PC-9 (cell line): ENCODE data around the gene ITGAE. TPM values are rescaled to one million over a fixed set of nuclear protein-coding genes. Genes with fewer than 3 reads are reported as not detected.
"Not testable (repeated sequence)": the region's sequence is repeated elsewhere in the genome, so short reads cannot be mapped to it uniquely, and the experiment has no call there.

Experiments used
- BruUV-seq: library from RNA; stranded (reverse); fragments of 400-500 nt; replicated peaks from 2 replicates; lab custom pipeline; 2021; lab: Mats Ljungman, UMichigan
- CTCF ChIA-PET: fragments of 300-600 bp; sonication (Branson Sonifier 250); formaldehyde crosslinking; loops from one replicate; lab custom pipeline; 2022; ENCODE audit warnings: antibody characterized with exemption; lab: Charles Lee
- POLR2A ChIA-PET: fragments of 300-600 bp; sonication (Branson Sonifier 250); formaldehyde crosslinking; loops from one replicate; lab custom pipeline; 2022; ENCODE audit warnings: antibody characterized with exemption; ENCODE audit not compliant: unreplicated experiment; lab: Charles Lee
- DNase-seq, 2 experiments: peaks; one replicate each; pipeline versions ENCODE4 v3.0.0 to v3.0.0-alpha.2; 2015 to 2022; ENCODE audit warnings: mixed read lengths in 1 of 2
- H2AFZ ChIP-seq: fragments of 200-600 bp; sonication (generic); 2 replicates; pipeline ENCODE4 v1.8.1; 2017; ENCODE audit warnings: antibody characterized with exemption
- H3F3A ChIP-seq: fragments of 200-600 bp; sonication (generic); 2 replicates; pipeline ENCODE4 v1.8.1; 2017; ENCODE audit warnings: antibody characterized with exemption, mild to moderate bottlenecking, low read depth; ENCODE audit not compliant: insufficient read depth
- H3K27ac ChIP-seq: fragments of 200-600 bp; sonication (generic); 2 replicates; pipeline ENCODE4 v1.6.1; 2016; ENCODE audit warnings: mixed run types
- H3K27me3 ChIP-seq: fragments of 200-600 bp; sonication (generic); 2 replicates; pipeline ENCODE4 v1.6.1; 2016; ENCODE audit warnings: low read depth, mixed run types; ENCODE audit not compliant: insufficient read depth
- H3K36me3 ChIP-seq: fragments of 200-600 bp; sonication (generic); 2 replicates; pipeline ENCODE4 v1.6.1; 2016; ENCODE audit warnings: low read depth, mixed run types
- H3K4me1 ChIP-seq: fragments of 200-600 bp; sonication (generic); replicated peaks from 2 replicates; pipeline ENCODE4 v1.6.1; 2016; ENCODE audit warnings: mixed run types; ENCODE audit not compliant: insufficient read depth
- H3K4me2 ChIP-seq: fragments of 200-600 bp; sonication (generic); 2 replicates; pipeline ENCODE4 v1.6.1; 2017; ENCODE audit warnings: mixed run types
- H3K4me3 ChIP-seq: fragments of 200-600 bp; sonication (generic); 2 replicates; pipeline ENCODE4 v1.6.1; 2016; ENCODE audit warnings: mixed run types
- H3K79me2 ChIP-seq: fragments of 200-600 bp; sonication (generic); 2 replicates; pipeline ENCODE4 v1.6.1; 2017; ENCODE audit warnings: low read depth, mixed run types
- H3K9me2 ChIP-seq: fragments of 200-600 bp; sonication (generic); 2 replicates; pipeline ENCODE4 v1.8.1; 2017; ENCODE audit warnings: mild to moderate bottlenecking; ENCODE audit not compliant: insufficient read depth
- H3K9me3 ChIP-seq: fragments of 200-600 bp; sonication (generic); 2 replicates; pipeline ENCODE4 v1.8.1; 2016; ENCODE audit warnings: low read depth; ENCODE audit not compliant: insufficient read depth
- H4K20me1 ChIP-seq: fragments of 200-600 bp; sonication (generic); 2 replicates; pipeline ENCODE4 v1.8.1; 2017; ENCODE audit not compliant: insufficient read depth
- CTCF ChIP-seq: fragments of 200-600 bp; sonication (generic); conservative IDR thresholded peaks from 2 replicates; pipeline ENCODE4 v1.6.1; 2017; ENCODE audit warnings: mixed run types, antibody characterized with exemption, mild to moderate bottlenecking, moderate library complexity
- EZH2 ChIP-seq: fragments of 200-600 bp; sonication (generic); IDR thresholded peaks from 2 replicates; pipeline ENCODE4 v1.8.0; 2017; ENCODE audit warnings: antibody characterized with exemption, low read depth
- intact Hi-C: fragments of 100-400 bp; cut with micrococcal nuclease; formaldehyde crosslinking; loops from one replicate; pipeline ENCODE4 v1.10.0; 2022; ENCODE audit not compliant: unreplicated experiment
- total RNA-seq: library from RNA; stranded (reverse); gene quantifications from 2 replicates; pipeline ENCODE4 v1.2.3, GENCODE V29; 2021

The ITGAE gene
- total RNA-seq, 1 experiment from 2014 or later: 52.8 TPM

GRCh38 chr17:3738562-3739295, 62.3 kb downstream of the ITGAE start:
- H3K4me2 ChIP-seq: 0 out of 2 replicates have a peak overlapping the region, but pooled peaks have one; percentile 30
- POLR2A ChIA-PET: interaction anchor here (0.6 kb wide), 2 partner anchors 575 to 655 kb away, joined by 5 to 6 read pairs; no protein-coding TSS in a partner anchor
- no peak overlapping the region for H2AFZ ChIP-seq

GRCh38 chr17:3735515-3735914, 65.5 kb downstream of the ITGAE start:
- intact Hi-C loops: loop anchor here (5.0 to 10.0 kb wide), 3 partner anchors 53 to 339 kb away; no protein-coding TSS in a partner anchor
- no peak overlapping the region for H3K27ac ChIP-seq
- no peaks in the 10 kb centered on the region for H3K9me2 ChIP-seq
- no peak overlapping the region for H3K4me2 ChIP-seq
- no peaks in the 10 kb centered on the region for H3K27me3 ChIP-seq
- H3K9me3 ChIP-seq: no peaks in the 10 kb centered on the region
- peaks cover 3% of the 10 kb centered on the region for H3F3A ChIP-seq
- no peak overlapping the region for H2AFZ ChIP-seq
- no peaks in the 10 kb centered on the region for H3K36me3 ChIP-seq
- H3K79me2 ChIP-seq: no peaks in the 10 kb centered on the region
- ChIA-PET CTCF (interaction anchor here (0.6 kb wide), 2 partner anchors 123 to 156 kb away, joined by 3 to 5 read pairs; no protein-coding TSS in a partner anchor), POLR2A (interaction anchor here (0.6 kb wide), 1 partner anchor 943 kb away, joined by 5 read pairs; no protein-coding TSS in a partner anchor)
- no peak for DNase-seq
- no peak overlapping the region for H3K4me3 ChIP-seq
- TF ChIP-seq EZH2 (no peak), CTCF (no peak)
- no TSS peak for BruUV-seq
- H4K20me1 ChIP-seq: no peaks in the 10 kb centered on the region
- H3K4me1 ChIP-seq: no peaks in the 10 kb centered on the region

More at GRCh38 chr17:3738562-3739295, 62.3 kb downstream of the ITGAE start:
- Histone ChIP-seq H3K4me3 (no peak overlapping the region), H3K27me3 (no peaks in the 10 kb centered on the region), H3K4me1 (no peaks in the 10 kb centered on the region), H4K20me1 (no peaks in the 10 kb centered on the region), H3F3A (peaks cover under 1% of the 10 kb centered on the region; the same call in 1 of the 2 replicates), H3K36me3 (no peaks in the 10 kb centered on the region), H3K27ac (no peak overlapping the region), H3K9me3 (no peaks in the 10 kb centered on the region), H3K79me2 (no peaks in the 10 kb centered on the region), H3K9me2 (no peaks in the 10 kb centered on the region)
- DNase-seq: peak in 1 of 2 experiments; percentile 45
- BruUV-seq: no TSS peak
- TF ChIP-seq CTCF (no peak), EZH2 (no peak)
- CTCF ChIA-PET: interaction anchor here (0.6 to 2.1 kb wide), 7 partner anchors 11 to 338 kb away, joined by 3 to 6 read pairs (median 4); no protein-coding TSS in a partner anchor
- intact Hi-C loops: loop anchor here (5.0 to 10.0 kb wide), 3 partner anchors 56 to 336 kb away; no protein-coding TSS in a partner anchor

GRCh38 chr17:3734911-3735276, 66.1 kb downstream of the ITGAE start:
- POLR2A ChIA-PET, H3K36me3 ChIP-seq, BruUV-seq, H3K79me2 ChIP-seq, H3K27ac ChIP-seq, H3K4me2 ChIP-seq, DNase-seq, H2AFZ ChIP-seq, H4K20me1 ChIP-seq, H3F3A ChIP-seq, H3K4me3 ChIP-seq, H3K9me3 ChIP-seq, H3K4me1 ChIP-seq, H3K27me3 ChIP-seq, H3K9me2 ChIP-seq: not testable (repeated sequence)
- CTCF ChIA-PET: interaction anchor here (0.5 to 0.6 kb wide), 3 partner anchors 92 to 157 kb away, joined by 3 to 5 read pairs (median 3); no protein-coding TSS in a partner anchor
- intact Hi-C loops: loop anchor here (5.0 to 10.0 kb wide), 3 partner anchors 53 to 340 kb away; no protein-coding TSS in a partner anchor
